Left ventricle myocardium inferior (tissue), 1 donor: ENCODE results near the gene PCDHGA1. TPM values are rescaled to one million over a fixed set of nuclear protein-coding genes. Genes with fewer than 3 reads are reported as not detected.
"Not testable (repeated sequence)": the region's sequence is repeated elsewhere in the genome, so short reads cannot be mapped to it uniquely, and the experiment has no call there.

Source experiments
- DNase-seq: peaks from one replicate; pipeline ENCODE4 v3.0.0-alpha.2; 2020
- H3K27ac ChIP-seq: fragments of 200-600 bp; replicated peaks from 2 replicates; pipeline ENCODE4 v1.8.0; 2021
- H3K27me3 ChIP-seq: fragments of 200-600 bp; 2 replicates; pipeline ENCODE4 v1.8.0; 2021; ENCODE audit warnings: low read depth
- H3K36me3 ChIP-seq: fragments of 200-600 bp; 2 replicates; pipeline ENCODE4 v1.8.0; 2021
- H3K4me1 ChIP-seq: fragments of 200-600 bp; 2 replicates; pipeline ENCODE4 v1.8.0; 2021
- H3K4me3 ChIP-seq: fragments of 200-600 bp; 2 replicates; pipeline ENCODE4 v1.8.0; 2021; ENCODE audit warnings: mild to moderate bottlenecking, moderate library complexity
- H3K9me3 ChIP-seq: fragments of 200-600 bp; replicated peaks from 2 replicates; pipeline ENCODE4 v1.8.0; 2021
- CTCF ChIP-seq: fragments of 200-600 bp; IDR thresholded peaks from 2 replicates; pipeline ENCODE4 v1.8.0; 2021; ENCODE audit warnings: antibody characterized with exemption, mild to moderate bottlenecking, borderline replicate concordance
- intact Hi-C: fragments of 100-400 bp; cut with micrococcal nuclease; formaldehyde crosslinking; loops from one replicate; pipeline ENCODE4 v1.11.0; 2022
- total RNA-seq: library from RNA; stranded (reverse); fragmentation: NEBNext Ultra II Directional; extraction: Animal tissue kit (Norgen Biotek cat#: 25700); gene quantifications from one replicate; pipeline ENCODE4 v1.2.1, GENCODE V29; 2021
- donor health status: DM: no; HTN: yes; CAD: no; lungs with severe emphysema.

PCDHGA1 gene
- total RNA-seq, 1 donor from 2014 or later = 3.1 TPM

GRCh38 chr5:141383345-141383744 lies 53.0 kb downstream of the PCDHGA1 start:
- peak overlapping the region; percentile 51 for H3K4me3 ChIP-seq
- DNase-seq = no peak
- peaks cover 33% of the 10 kb centered on the region for H3K36me3 ChIP-seq
- H3K4me1 ChIP-seq = peaks cover 7% of the 10 kb centered on the region
- no peak overlapping the region for H3K27ac ChIP-seq
- peaks cover 96% of the 10 kb centered on the region for H3K9me3 ChIP-seq
- no peaks in the 10 kb centered on the region for H3K27me3 ChIP-seq
- intact Hi-C loops = no loop called here
- TF ChIP-seq CTCF = no peak

- H3K4me1 ChIP-seq = peaks cover 11% of the 10 kb centered on the region
- no peak overlapping the region for H3K27ac ChIP-seq
- H3K4me3 ChIP-seq = no peak overlapping the region
- H3K9me3 ChIP-seq = peaks cover 96% of the 10 kb centered on the region
- no peaks in the 10 kb centered on the region for H3K27me3 ChIP-seq
- DNase-seq = no peak
- peaks cover 38% of the 10 kb centered on the region for H3K36me3 ChIP-seq
- intact Hi-C loops = no loop called here
- no peak for TF ChIP-seq CTCF
These were observed 54.4 kb downstream of the PCDHGA1 start for GRCh38 chr5:141384471-141385267.

- H3K27ac ChIP-seq, H3K27me3 ChIP-seq, intact Hi-C loops: not testable (repeated sequence)
- Histone ChIP-seq H3K4me3 (peak within 1 kb of the TSS; percentile 55), H3K36me3 (peaks cover 33% of the 10 kb centered on the region), H3K4me1 (peaks cover 30% of the 10 kb centered on the region), H3K9me3 (peaks cover 96% of the 10 kb centered on the region)
- TF ChIP-seq CTCF = peak; percentile 71
- DNase-seq = peak; percentile 42
These were observed 57.4 kb downstream of the PCDHGA1 start, which contains the start of gene PCDHGB4 for GRCh38 chr5:141387557-141388311. Gene PCDHGB4 (plus strand): TSS chr5:141387698. CDS start chr5:141387885, 187 bp downstream.

- intact Hi-C loops = no loop called here
These were observed 58.3 kb downstream of the PCDHGA1 start for GRCh38 chr5:141388661-141389060.

More at GRCh38 chr5:141388661-141389060, 58.3 kb downstream of the PCDHGA1 start:
- no peaks in the 10 kb centered on the region for H3K27me3 ChIP-seq
- H3K36me3 ChIP-seq = peaks cover 38% of the 10 kb centered on the region
- no peak overlapping the region for H3K27ac ChIP-seq
- peaks cover 29% of the 10 kb centered on the region for H3K4me1 ChIP-seq
- no peak for TF ChIP-seq CTCF
- peaks cover 96% of the 10 kb centered on the region for H3K9me3 ChIP-seq
- no peak overlapping the region for H3K4me3 ChIP-seq
- no peak for DNase-seq
